GM13977 (cell line): ENCODE data around the gene ZNF414.

Experiments
- DNase-seq: peaks from one replicate; pipeline ENCODE4 v3.0.0; 2012; ENCODE audit warnings: low spot score
- in situ Hi-C: fragments of 300-500 bp; cut with MboI; formaldehyde crosslinking; loops from one replicate; pipeline ENCODE4 v1.12.0; 2022; ENCODE audit warnings: low sequenced_read_pairs, low pct_unique_long_range_greater_than_20kb, mixed read lengths, inconsistent platforms; ENCODE audit not compliant: unreplicated experiment
- TF ChIP-seq, protein P1 (sequence below): IDR thresholded peaks from 2 replicates; pipeline ENCODE4 v1.5.1; 2012; ENCODE audit warnings: mild to moderate bottlenecking, control low read depth; ENCODE audit not compliant: insufficient read depth; ENCODE audit errors: extremely low read depth, missing control alignments

Gene ZNF414

DNA sequence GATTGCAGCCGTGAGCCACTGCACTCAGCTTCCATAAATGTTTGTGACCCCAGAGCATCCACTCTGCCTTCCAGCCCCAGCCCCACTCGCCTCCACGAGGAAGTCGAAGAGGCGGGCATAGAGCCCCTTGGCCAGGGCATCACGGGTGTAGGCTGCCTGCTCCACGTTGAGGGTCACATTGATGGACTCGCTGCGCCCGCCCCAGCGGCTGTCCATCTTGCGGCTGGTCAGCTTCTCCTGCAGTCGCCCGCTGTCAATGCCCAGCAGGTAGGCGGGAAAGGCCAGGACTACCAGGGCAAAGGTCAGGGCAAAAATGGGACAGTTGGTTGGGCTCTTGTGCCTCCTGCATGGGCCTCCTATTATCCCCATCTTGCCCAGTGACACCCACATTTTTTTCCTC, 36.1 kb upstream of the ZNF414 start:
- in situ Hi-C loops = no loop called here
- TF ChIP-seq, protein P1, sequence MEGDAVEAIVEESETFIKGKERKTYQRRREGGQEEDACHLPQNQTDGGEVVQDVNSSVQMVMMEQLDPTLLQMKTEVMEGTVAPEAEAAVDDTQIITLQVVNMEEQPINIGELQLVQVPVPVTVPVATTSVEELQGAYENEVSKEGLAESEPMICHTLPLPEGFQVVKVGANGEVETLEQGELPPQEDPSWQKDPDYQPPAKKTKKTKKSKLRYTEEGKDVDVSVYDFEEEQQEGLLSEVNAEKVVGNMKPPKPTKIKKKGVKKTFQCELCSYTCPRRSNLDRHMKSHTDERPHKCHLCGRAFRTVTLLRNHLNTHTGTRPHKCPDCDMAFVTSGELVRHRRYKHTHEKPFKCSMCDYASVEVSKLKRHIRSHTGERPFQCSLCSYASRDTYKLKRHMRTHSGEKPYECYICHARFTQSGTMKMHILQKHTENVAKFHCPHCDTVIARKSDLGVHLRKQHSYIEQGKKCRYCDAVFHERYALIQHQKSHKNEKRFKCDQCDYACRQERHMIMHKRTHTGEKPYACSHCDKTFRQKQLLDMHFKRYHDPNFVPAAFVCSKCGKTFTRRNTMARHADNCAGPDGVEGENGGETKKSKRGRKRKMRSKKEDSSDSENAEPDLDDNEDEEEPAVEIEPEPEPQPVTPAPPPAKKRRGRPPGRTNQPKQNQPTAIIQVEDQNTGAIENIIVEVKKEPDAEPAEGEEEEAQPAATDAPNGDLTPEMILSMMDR = no peak
- no peak for DNase-seq

DNA sequence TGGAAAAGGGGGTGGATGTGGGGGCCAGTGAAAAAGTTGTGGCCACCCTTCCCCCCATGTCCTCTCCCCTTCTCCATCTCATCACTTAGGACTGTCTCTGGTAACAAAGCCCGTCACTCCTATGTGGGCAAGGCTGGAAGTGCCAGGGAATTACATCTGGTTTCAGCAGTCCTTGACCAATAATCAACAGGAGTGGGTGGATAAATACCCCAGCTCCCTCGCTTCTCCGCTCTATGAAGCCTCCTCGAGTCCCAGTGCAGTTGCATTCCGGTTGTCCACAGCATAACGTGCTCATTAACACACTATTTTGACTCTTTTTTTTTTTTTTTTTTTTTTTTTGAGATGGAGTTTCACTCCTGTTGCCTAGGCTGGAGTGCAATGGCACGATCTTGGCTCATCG, 31.8 kb upstream of the ZNF414 start:
- no peak for DNase-seq
- TF ChIP-seq, protein P1 = no peak
- in situ Hi-C loops = no loop called here

- TF ChIP-seq, protein P1 = no peak
- no peak for DNase-seq
- in situ Hi-C loops = no loop called here
Measured at GRCh38 chr19:8544168-8544567, 30.2 kb upstream of the ZNF414 start.

GRCh38 chr19:8539621-8540149, 25.7 kb upstream of the ZNF414 start:
- DNase-seq = no peak
- TF ChIP-seq, protein P1 = no peak
- in situ Hi-C loops = no loop called here

DNA sequence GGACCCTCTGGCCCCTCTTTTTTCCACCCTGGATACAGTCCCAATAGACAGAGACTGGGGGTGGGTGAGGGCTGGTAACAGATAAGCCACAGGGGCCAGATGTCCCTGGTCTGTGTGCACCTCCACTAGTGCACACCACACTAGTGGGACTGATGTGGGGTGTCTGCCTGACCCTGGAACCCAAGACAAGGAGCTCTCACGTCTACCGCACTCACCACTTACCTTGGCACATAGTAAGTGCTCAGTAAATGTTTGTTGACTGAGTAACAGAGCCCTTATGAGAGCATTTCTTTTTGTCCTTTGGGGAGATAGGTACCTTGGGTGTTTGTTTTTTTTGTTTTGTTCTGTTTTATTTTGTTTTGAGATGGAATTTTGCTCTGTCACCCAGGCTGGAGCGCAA, 23.1 kb upstream of the ZNF414 start:
- DNase-seq = no peak
- in situ Hi-C loops = no loop called here
- TF ChIP-seq, protein P1 = no peak

DNA sequence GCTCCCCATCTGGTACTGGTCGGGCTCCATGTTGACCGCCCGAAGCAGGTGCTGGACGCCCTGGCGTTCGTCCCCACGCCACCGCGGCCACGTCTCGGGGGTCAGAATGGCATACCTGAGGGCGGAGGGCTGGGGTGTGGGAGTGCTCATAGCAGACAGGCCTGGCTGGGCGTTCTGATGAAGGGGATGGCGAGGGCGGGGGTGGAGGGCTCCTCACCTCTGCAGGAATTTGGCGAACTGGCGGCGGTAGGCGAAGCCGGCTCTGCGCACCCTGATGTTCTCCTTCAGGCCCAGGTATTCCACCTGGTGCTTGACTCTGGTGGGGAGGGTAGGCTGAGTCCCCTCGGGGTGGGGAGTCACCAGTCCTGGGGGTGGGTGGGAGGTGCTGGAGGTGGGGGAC, 22.3 kb upstream of the ZNF414 start:
- DNase-seq = no peak
- TF ChIP-seq, protein P1 = no peak
- in situ Hi-C loops = no loop called here

- TF ChIP-seq, protein P1 = no peak
- in situ Hi-C loops = no loop called here
- DNase-seq = no peak
Measured at GRCh38 chr19:8532225-8532624, 18.3 kb upstream of the ZNF414 start.
